Trophoblast cell (in vitro differentiated cells and primary cell): ENCODE data around the gene GOLGA8A.
"Not testable (repeated sequence)": the region's sequence is repeated elsewhere in the genome, so short reads cannot be mapped to it uniquely, and the experiment has no call there.

Experiments used
- DNase-seq, 2 donors: peaks; one replicate each; pipeline ENCODE4 v3.0.0-alpha.2; 2016
- H2AFZ ChIP-seq: 2 replicates; pipeline ENCODE4 v1.6.1; 2013; ENCODE audit warnings: low read length, moderate library complexity, mild to moderate bottlenecking; ENCODE audit not compliant: insufficient read depth, poor library complexity
- H2AK5ac ChIP-seq: 2 replicates; pipeline ENCODE4 v1.6.1; 2013; ENCODE audit warnings: mild to moderate bottlenecking, low read length
- H2BK120ac ChIP-seq: 2 replicates; pipeline ENCODE4 v1.6.1; 2013; ENCODE audit warnings: low read length, mild to moderate bottlenecking, moderate library complexity; ENCODE audit not compliant: insufficient read depth, poor library complexity
- H2BK12ac ChIP-seq: 2 replicates; pipeline ENCODE4 v1.6.1; 2013; ENCODE audit warnings: mild to moderate bottlenecking, low read length, moderate library complexity
- H2BK5ac ChIP-seq: 2 replicates; pipeline ENCODE4 v1.6.1; 2013; ENCODE audit warnings: low read length, low read depth, moderate library complexity, mild to moderate bottlenecking; ENCODE audit not compliant: poor library complexity
- H3K14ac ChIP-seq: 2 replicates; pipeline ENCODE4 v1.6.1; 2013; ENCODE audit warnings: mild to moderate bottlenecking, low read length
- H3K18ac ChIP-seq: 2 replicates; pipeline ENCODE4 v1.6.1; 2013; ENCODE audit warnings: mild to moderate bottlenecking, low read length
- H3K23ac ChIP-seq: 2 replicates; pipeline ENCODE4 v1.6.1; 2013; ENCODE audit warnings: low read length
- H3K27ac ChIP-seq: 2 replicates; pipeline ENCODE4 v1.5.1; 2013; ENCODE audit warnings: low read depth, mild to moderate bottlenecking, inconsistent platforms, low read length, moderate library complexity
- H3K27me3 ChIP-seq: 2 replicates; pipeline ENCODE4 v1.6.1; 2013; ENCODE audit warnings: inconsistent platforms, mild to moderate bottlenecking, low read length, moderate library complexity; ENCODE audit not compliant: insufficient read depth
- H3K36me3 ChIP-seq, 2 experiments: 1 replicate in 1 of 2; 2 replicates in 1 of 2; pipeline ENCODE4 v1.6.1; 2013; ENCODE audit warnings: low read length in 2 of 2, mild to moderate bottlenecking in 2 of 2, moderate library complexity in 1 of 2; ENCODE audit not compliant: insufficient read depth in 2 of 2, control insufficient read depth in 1 of 2
- H3K4ac ChIP-seq: 2 replicates; pipeline ENCODE4 v1.6.1; 2013; ENCODE audit warnings: low read depth, mild to moderate bottlenecking, low read length, moderate library complexity
- H3K4me1 ChIP-seq, 2 experiments: 1 replicate in 1 of 2; 2 replicates in 1 of 2; pipeline ENCODE4 v1.6.1; 2013; ENCODE audit warnings: low read length in 2 of 2, mild to moderate bottlenecking in 2 of 2, moderate library complexity in 1 of 2; ENCODE audit not compliant: insufficient read depth in 2 of 2, control insufficient read depth in 1 of 2
- H3K4me2 ChIP-seq: 2 replicates; pipeline ENCODE4 v1.6.1; 2013; ENCODE audit warnings: inconsistent platforms, mild to moderate bottlenecking, low read length, moderate library complexity
- H3K4me3 ChIP-seq: 2 replicates; pipeline ENCODE4 v1.5.1; 2013; ENCODE audit warnings: mild to moderate bottlenecking, low read depth, low read length, inconsistent platforms
- H3K79me1 ChIP-seq: one replicate; pipeline ENCODE4 v1.6.1; 2013; ENCODE audit warnings: low read length
- H3K79me2 ChIP-seq: 2 replicates; pipeline ENCODE4 v1.6.1; 2013; ENCODE audit warnings: low read length, mild to moderate bottlenecking; ENCODE audit not compliant: control insufficient read depth, insufficient read depth, poor library complexity
- H3K9ac ChIP-seq: 2 replicates; pipeline ENCODE4 v1.6.1; 2013; ENCODE audit warnings: mild to moderate bottlenecking, low read length
- H3K9me3 ChIP-seq: 2 replicates; pipeline ENCODE4 v1.6.1; 2013; ENCODE audit warnings: low read depth, mild to moderate bottlenecking, control low read depth, inconsistent platforms, low read length; ENCODE audit not compliant: insufficient read depth
- H4K12ac ChIP-seq: 2 replicates; pipeline ENCODE4 v1.6.1; 2013; ENCODE audit warnings: low read depth, mild to moderate bottlenecking, low read length, moderate library complexity
- H4K8ac ChIP-seq: 2 replicates; pipeline ENCODE4 v1.6.1; 2013; ENCODE audit warnings: low read depth, mild to moderate bottlenecking, low read length, moderate library complexity
- H4K91ac ChIP-seq: one replicate; pipeline ENCODE4 v1.6.1; 2013; ENCODE audit warnings: low read depth, mild to moderate bottlenecking, low read length, moderate library complexity
- WGBS: extraction: QIAGEN DNeasy Blood & Tissue Kit; methylation state at CpG from one replicate; pipeline ENCODE4 v1.1.7; 2013; ENCODE audit warnings: missing lambda C conversion rate; ENCODE audit not compliant: insufficient read length, insufficient coverage; ENCODE audit errors: extremely low coverage; 5-methylcytosine and 5-hydroxymethylcytosine counted together

The GOLGA8A gene

GRCh38 chr15:34418435-34418834 is 19.2 kb downstream of the GOLGA8A start:
- not testable (repeated sequence) for H3K4me3 ChIP-seq, DNase-seq, H3K79me1 ChIP-seq, H2AK5ac ChIP-seq, H3K9me3 ChIP-seq, H2AFZ ChIP-seq, H3K9ac ChIP-seq, H3K18ac ChIP-seq, H4K91ac ChIP-seq, H4K12ac ChIP-seq, H3K23ac ChIP-seq, H4K8ac ChIP-seq, H3K4me1 ChIP-seq, H2BK12ac ChIP-seq, H3K27ac ChIP-seq, H2BK5ac ChIP-seq, H3K36me3 ChIP-seq, H3K4ac ChIP-seq, H3K4me2 ChIP-seq, H3K27me3 ChIP-seq, H2BK120ac ChIP-seq, H3K14ac ChIP-seq, H3K79me2 ChIP-seq
- no CpG with 5 or more reads among the region's 8 CpGs for WGBS

- not testable (repeated sequence) for H3K4ac ChIP-seq, H2AFZ ChIP-seq, H3K14ac ChIP-seq, H3K4me2 ChIP-seq, H2AK5ac ChIP-seq, H2BK120ac ChIP-seq, H4K12ac ChIP-seq, H2BK5ac ChIP-seq, H3K79me1 ChIP-seq, DNase-seq, H4K91ac ChIP-seq, H3K27me3 ChIP-seq, H4K8ac ChIP-seq, H3K9me3 ChIP-seq, H3K4me3 ChIP-seq, H2BK12ac ChIP-seq, H3K79me2 ChIP-seq, H3K18ac ChIP-seq, H3K27ac ChIP-seq, H3K36me3 ChIP-seq, H3K23ac ChIP-seq, H3K9ac ChIP-seq, H3K4me1 ChIP-seq
- no CpG with 5 or more reads among the region's 19 CpGs for whole genome bisulfite sequencing
Observed at GRCh38 chr15:34409511-34409910, 28.1 kb downstream of the GOLGA8A start.

- not testable (repeated sequence) for H3K14ac ChIP-seq, H3K27ac ChIP-seq, H3K27me3 ChIP-seq, H4K8ac ChIP-seq, H4K91ac ChIP-seq, H2AFZ ChIP-seq, H3K79me1 ChIP-seq, H3K18ac ChIP-seq, H3K4ac ChIP-seq, H2BK5ac ChIP-seq, H4K12ac ChIP-seq, H3K4me1 ChIP-seq, H3K4me3 ChIP-seq, H2AK5ac ChIP-seq, H3K4me2 ChIP-seq, H2BK120ac ChIP-seq, H3K9me3 ChIP-seq, DNase-seq, H3K36me3 ChIP-seq, H2BK12ac ChIP-seq, H3K9ac ChIP-seq, H3K79me2 ChIP-seq, H3K23ac ChIP-seq
- no CpG with 5 or more reads among the region's 10 CpGs for WGBS
Observed at GRCh38 chr15:34408973-34409372, 28.6 kb downstream of the GOLGA8A start.

GRCh38 chr15:34403899-34404298 is 33.7 kb downstream of the GOLGA8A start:
- not testable (repeated sequence) for H3K9me3 ChIP-seq, H4K91ac ChIP-seq, H3K23ac ChIP-seq, H3K18ac ChIP-seq, H3K27me3 ChIP-seq, H2BK120ac ChIP-seq, H3K14ac ChIP-seq, H2BK5ac ChIP-seq, H2AK5ac ChIP-seq, H4K8ac ChIP-seq, H3K4me3 ChIP-seq, DNase-seq, H3K27ac ChIP-seq, H2AFZ ChIP-seq, H3K79me1 ChIP-seq, H3K36me3 ChIP-seq, H3K4ac ChIP-seq, H2BK12ac ChIP-seq, H3K9ac ChIP-seq, H3K4me1 ChIP-seq, H3K79me2 ChIP-seq, H3K4me2 ChIP-seq, H4K12ac ChIP-seq
- no CpG with 5 or more reads among the region's 3 CpGs for WGBS
